Measurements from ENCODE around the gene FHOD3.

FHOD3 gene

DNA sequence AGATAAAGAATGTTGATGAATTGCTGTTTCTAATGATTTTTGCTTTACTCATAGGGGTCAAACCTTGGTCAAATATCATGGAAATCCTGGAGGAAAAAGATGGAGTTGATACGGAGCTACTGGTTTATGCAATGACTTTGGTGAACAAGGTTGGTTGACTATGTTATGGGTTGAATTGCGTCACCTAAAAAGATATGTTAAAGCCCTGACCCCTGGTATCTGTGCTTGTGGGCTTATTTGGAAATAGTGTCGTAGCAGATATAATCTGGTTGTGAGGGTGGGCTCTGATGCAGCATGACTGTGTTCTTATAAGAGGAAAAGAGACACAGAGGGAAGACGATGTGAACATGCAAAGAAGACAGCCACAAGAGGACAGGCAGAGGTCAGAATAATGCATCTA, 305.1 kb downstream of the FHOD3 start:
- no peak for DNase-seq

GRCh38 chr18:36608107-36608506, 310.6 kb downstream of the FHOD3 start:
- no peak for DNase-seq

- no peak for DNase-seq
Measured at GRCh38 chr18:36610258-36610657, 312.7 kb downstream of the FHOD3 start.

GRCh38 chr18:36610661-36611060, 313.1 kb downstream of the FHOD3 start:
- DNase-seq = no peak

- DNase-seq = no peak
Measured at GRCh38 chr18:36613069-36613468, 315.6 kb downstream of the FHOD3 start.

GRCh38 chr18:36613810-36614209, 316.3 kb downstream of the FHOD3 start:
- DNase-seq = no peak

GRCh38 chr18:36620788-36621187, 323.3 kb downstream of the FHOD3 start:
- DNase-seq = no peak

DNA sequence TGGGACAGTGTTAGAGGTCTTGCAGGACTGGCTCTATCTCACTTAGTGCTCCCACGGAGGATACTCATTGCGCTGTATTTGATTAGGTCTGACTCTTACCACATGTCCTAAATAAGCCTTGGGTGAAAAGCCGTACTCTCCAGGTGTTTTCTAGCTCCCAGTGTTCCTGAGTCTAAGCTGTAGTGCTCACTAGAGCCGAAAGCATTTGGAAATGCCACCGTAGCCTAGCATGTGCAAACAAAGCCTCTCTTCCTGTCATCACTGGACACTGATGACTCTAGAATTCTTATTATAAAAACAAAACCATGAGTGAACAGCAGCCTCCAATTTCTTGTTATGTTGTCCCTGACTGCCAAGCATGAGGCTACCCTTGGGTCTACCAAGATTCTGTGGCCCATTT, 325.1 kb downstream of the FHOD3 start:
- no peak for DNase-seq

DNA sequence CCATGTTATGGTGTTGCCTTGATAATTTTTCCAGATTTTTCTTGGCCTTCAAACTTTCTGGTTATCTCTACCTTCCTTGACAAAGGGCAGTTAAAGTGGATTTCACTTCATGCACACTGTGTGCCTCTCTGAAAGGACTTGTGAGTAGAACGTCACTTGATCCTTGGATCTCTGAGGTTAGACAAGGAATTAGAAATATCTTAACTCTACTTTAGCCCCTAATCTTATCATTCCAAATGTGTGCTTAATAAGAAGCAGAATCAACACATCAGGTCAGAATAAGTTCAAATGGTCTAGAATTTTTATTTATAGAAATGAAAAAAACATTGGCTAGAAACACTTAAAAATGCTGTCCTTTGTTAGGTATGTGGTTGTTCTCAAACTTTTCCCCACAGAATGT, 325.6 kb downstream of the FHOD3 start:
- DNase-seq = no peak

GRCh38 chr18:36623681-36624190, 326.2 kb downstream of the FHOD3 start:
- DNase-seq = no peak

DNA sequence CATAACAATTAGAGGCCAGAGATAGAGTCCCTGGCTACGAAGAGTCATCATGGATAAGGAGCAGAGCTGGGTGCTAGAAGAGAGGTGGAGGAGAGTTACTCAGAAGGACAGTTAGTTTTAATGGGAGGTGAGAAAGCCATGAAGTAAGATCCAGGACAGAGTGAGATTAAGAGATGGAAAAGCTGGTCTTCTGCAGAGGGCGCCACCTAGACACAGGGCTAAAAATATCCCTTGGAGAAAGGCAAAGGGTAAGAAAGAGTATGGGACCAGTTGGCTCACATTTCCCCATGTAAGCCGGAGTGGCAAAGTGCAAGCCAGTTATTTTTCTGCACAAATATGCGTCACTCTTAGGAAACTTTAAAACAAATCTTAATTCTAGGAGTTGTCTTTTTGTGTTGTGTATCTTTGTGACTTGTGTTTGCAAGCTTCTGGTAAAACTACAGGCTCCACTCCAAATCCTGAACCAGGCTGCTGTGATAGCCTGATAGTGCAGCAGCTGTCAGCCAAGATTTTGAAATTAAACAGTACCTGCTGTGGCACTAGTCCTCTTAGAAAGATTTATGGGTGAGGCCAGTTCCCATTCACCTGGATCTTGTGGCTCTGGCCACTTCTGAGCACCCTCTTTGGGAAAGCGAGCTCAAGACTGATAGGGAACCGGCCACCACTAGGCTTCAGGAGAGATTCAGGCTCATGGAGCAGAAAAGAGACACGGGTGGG, 327.1 kb downstream of the FHOD3 start:
- DNase-seq = no peak

DNA sequence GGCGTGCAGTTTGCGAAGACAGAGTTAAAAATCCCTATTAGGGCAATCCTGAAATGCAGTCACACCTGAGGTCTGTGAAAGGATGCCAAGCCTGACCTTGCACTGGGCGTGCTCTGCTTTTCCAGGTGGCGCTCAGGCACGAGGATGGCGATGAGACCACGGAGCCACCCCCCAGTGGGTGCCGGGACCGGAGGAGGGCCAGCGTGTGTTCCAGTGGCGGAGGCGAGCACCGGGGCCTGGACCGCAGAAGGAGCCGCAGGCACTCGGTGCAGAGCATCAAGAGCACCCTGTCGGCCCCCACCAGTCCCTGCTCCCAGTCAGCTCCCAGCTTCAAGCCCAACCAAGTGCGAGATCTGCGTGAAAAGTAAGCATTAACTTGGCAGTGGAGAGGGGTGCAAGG, 327.9 kb downstream of the FHOD3 start:
- no peak for DNase-seq

DNA sequence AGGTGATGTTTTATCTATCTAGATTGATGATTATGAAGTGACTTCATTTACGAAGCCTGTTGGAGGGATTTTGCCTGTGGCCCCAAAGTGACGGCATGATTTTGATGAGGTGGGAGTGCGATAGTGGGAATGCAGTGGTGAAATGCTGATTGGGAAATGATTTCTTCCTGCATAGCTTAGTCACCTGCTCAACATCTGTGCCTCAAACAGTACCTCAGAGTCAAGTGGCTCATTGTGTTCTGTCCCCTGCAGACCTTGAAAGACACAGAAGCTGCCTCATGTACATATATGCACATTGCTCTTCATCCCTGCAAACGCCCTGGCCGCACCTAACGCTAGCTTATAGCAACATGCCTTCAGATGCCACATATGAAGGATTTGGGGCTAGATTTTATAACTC, 330.1 kb downstream of the FHOD3 start:
- no peak for DNase-seq

- DNase-seq = no peak
Measured at GRCh38 chr18:36628435-36629137, 331.1 kb downstream of the FHOD3 start.

DNA sequence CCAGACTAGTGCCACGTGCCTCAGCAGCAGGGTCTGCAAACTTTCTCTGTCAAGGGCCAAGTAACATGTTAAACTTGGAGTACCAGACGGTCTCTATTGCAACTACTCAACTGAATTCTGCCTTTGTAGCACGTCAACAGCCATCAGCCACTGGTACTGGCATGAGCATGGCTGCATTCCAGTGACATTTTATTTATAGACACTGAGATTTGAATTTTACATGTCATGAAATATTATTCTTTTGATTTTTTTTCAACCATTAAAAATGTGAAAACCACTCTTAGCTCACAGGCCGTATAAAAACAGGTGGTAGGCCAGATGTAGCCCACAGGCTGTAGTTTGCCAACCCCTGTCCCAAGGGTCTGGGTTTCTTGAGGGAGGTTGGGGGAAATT, 331.6 kb downstream of the FHOD3 start:
- no peak for DNase-seq

DNA sequence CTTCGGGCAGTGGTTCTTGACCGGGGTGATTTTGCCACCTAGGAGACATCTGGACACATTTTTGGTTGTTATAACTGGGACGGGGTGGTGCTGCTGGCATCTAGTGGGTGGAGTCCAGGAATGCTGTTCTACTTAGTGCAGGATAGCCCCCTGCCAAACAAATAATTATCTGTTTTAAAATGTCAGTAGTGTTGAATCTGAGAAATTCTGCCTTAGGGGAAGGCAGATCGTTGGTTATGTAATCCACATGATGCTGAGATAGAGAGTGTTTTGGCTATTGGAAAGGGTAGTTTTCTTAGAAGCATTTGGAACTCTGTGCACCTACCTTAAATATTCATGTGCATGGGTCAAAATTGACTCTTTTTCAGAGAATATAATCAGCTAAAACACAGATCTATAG, 332.3 kb downstream of the FHOD3 start:
- DNase-seq = no peak

DNA sequence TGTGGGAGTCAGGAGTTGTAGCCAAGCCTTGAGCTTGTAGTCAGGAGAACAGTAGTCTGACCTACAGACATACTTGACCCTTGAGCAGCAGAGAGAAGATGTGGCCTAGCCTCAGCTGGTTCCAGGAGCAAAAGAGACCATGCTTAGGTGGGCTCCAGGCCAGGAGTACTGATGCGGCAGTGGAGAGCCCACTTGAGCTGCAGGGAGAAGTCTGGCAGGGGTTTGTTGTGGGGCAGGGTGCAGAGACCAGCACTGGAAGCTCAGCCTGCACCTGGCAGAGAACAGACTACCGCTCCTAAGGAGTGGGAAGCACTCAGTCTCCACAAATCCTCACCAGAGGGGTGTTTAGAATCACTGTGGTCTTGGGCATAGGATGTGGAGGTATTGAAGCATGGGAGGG, 333.4 kb downstream of the FHOD3 start:
- no peak for DNase-seq

DNA sequence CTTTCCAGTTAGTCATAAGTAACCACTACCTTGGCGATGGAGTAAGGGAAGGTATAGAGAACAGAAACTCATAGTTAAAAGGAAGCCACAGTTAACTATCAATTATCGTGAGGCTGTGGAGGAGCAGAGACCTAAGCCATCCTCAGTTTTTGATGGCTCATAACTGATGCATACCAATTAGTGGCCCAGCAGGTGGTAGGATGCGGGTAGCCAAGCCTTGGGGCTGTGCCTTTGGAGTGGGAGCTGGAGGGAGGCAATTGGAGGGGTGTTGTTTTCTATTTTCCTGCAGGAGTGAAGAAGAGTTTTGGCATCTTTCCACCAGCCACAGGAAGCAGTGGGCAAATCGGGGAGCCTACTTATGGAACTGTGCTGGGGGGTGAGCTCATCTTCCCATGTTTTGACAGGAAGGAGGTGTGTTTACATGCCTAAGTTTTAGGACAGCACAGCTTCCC, 336.5 kb downstream of the FHOD3 start:
- no peak for DNase-seq

DNA sequence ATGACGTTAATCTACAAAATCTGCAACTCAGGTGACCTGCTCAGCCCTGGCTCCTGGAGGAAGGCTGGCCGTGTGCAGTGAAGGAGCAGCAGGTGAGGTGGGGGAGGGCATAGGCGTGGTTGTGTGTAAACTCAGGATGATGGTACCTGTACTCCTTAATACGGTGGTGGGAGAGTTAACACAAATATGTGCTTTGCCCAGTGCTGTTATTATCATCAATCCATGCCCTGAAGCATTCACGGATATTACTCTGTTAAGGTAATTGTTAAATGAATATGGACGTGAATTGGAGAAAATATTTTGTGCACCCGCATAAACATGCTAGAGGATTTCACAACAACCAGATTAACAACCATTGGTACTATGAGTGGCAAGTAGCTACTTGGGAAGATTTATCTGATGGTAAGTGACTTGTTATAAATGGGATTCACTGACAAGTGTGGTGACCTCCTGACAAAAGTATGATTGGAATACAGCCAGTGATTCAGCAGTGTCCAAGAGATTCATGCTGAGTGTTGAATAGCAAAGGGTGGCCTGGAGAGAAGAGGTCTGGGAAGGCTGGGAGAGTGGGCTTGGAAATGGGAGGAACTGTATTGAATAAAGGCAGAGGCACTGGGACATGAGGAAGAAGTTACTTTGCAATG, 337.2 kb downstream of the FHOD3 start:
- no peak for DNase-seq

- DNase-seq = no peak
Measured at GRCh38 chr18:36635414-36636096, 338.0 kb downstream of the FHOD3 start.

DNA sequence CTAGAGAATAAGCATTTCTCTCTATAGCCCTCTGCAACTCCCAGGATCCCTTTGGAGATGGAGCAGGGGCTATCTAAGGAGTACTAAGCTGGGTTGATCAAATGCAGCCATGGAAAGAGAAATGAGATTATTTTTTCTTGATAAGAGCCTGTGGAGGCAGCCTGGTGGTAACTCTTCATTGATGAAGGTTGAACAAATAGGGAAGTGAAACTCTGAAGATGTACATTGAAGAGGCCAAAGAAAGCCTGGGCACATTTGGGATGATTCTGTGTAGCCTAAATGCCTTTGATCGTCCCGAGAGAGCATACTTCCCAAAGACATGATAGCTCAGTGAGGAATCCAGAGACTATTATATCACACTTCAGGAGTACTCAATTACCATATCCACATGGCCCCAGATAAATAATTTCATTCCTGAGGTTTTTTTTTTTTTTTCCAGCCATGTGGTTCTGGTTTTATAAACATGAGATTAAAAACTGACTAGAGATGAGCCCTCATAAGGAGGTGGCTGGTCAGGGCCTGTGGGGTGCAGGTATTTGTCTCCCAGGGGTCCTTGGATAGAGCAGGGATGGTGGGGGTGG, 338.8 kb downstream of the FHOD3 start:
- no peak for DNase-seq

- DNase-seq = no peak
Measured at GRCh38 chr18:36638224-36638623, 340.7 kb downstream of the FHOD3 start.

All from stimulated activated CD4-positive, alpha-beta T cell treated with anti-CD3 and anti-CD28 coated beads, Interleukin-4, amount 100 ng/mL, for 4 hours (primary cell).